Measurements from ENCODE around the gene GRM7.

DNA sequence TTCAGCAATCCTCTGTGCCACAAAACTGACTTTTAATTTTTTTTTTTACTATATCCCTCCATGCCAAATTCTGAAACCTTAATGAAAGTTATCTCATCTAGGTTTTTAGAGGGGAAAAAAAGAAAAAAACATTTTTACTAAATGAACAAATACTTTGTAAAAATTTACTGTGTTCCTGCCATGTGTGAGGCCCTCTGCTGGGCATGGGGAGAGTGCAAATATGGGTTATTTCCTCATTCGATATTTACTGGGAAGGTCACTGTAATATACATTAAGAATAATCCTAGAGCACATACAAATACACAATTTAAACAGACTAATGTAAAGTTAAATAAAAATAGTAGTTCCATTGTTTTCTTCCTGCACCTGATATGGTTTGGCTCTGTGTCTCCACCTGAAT lies 215.0 kb downstream of the GRM7 start:
- TF ChIP-seq, protein P1, sequence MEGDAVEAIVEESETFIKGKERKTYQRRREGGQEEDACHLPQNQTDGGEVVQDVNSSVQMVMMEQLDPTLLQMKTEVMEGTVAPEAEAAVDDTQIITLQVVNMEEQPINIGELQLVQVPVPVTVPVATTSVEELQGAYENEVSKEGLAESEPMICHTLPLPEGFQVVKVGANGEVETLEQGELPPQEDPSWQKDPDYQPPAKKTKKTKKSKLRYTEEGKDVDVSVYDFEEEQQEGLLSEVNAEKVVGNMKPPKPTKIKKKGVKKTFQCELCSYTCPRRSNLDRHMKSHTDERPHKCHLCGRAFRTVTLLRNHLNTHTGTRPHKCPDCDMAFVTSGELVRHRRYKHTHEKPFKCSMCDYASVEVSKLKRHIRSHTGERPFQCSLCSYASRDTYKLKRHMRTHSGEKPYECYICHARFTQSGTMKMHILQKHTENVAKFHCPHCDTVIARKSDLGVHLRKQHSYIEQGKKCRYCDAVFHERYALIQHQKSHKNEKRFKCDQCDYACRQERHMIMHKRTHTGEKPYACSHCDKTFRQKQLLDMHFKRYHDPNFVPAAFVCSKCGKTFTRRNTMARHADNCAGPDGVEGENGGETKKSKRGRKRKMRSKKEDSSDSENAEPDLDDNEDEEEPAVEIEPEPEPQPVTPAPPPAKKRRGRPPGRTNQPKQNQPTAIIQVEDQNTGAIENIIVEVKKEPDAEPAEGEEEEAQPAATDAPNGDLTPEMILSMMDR (conservative IDR thresholded peaks at IDR 0.05; ENCODE audit: low read depth, low read length) = no peak
- TF ChIP-seq POLR2A (IDR thresholded peaks at IDR 0.05; ENCODE audit: low read depth, low read length) = no peak
- TF ChIP-seq SMC3 (IDR thresholded peaks at IDR 0.05; ENCODE audit: low read depth, low read length) = no peak
- no peak for TF ChIP-seq BHLHE40 (IDR thresholded peaks at IDR 0.05; ENCODE audit: low read depth, low read length)
- no peak for TF ChIP-seq RCOR1 (IDR thresholded peaks at IDR 0.05; ENCODE audit: insufficient replicate concordance, low read length)
- no peak for TF ChIP-seq ELK1 (IDR thresholded peaks at IDR 0.05; ENCODE audit: borderline replicate concordance, low read depth, low read length)
- TF ChIP-seq CHD1 (IDR thresholded peaks at IDR 0.05; ENCODE audit: low read depth, low read length) = no peak
- TF ChIP-seq CEBPB (IDR thresholded peaks at IDR 0.05; ENCODE audit: low read depth, low read length) = no peak
- no peak for TF ChIP-seq NFE2L2 (IDR thresholded peaks at IDR 0.05; ENCODE audit: low read depth, low read length)
- TF ChIP-seq MAZ (IDR thresholded peaks at IDR 0.05; ENCODE audit: borderline replicate concordance, low read depth, low read length) = no peak
- TF ChIP-seq RFX5 (IDR thresholded peaks at IDR 0.05; ENCODE audit: low read depth, low read length) = no peak
- TF ChIP-seq USF2 (IDR thresholded peaks at IDR 0.05; ENCODE audit: low read depth, low read length) = no peak
- no peak for TF ChIP-seq MXI1 (IDR thresholded peaks at IDR 0.05; ENCODE audit: borderline replicate concordance, low read depth, low read length)
- TF ChIP-seq RAD21 (IDR thresholded peaks at IDR 0.05; ENCODE audit: low read length) = no peak

All from IMR-90 (cell line).